ENCODE measurements around the gene SEPTIN7.

DNA sequence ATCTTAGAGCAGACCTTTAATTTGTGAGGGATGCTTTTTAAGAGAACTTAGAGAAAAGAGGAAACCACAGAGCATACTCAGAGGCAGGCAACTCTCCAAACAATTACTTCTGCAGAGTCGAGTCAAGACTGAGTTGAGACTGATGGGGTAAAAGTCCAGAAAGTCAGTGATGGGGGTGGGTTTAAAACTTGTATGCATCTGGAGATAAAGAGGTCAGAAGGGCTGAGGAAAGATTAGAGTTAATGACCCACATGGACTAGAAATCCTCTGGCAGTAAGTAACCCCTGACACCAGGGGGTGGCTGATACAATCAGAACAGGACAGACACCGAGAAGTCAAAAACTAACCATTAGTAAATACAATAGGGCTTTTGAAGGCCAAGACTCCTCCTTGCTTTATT is 42.4 kb upstream of the SEPTIN7 start:
- TF ChIP-seq GABPB2 (CRISPR knock-in tag; conservative IDR thresholded peaks at IDR 0.05): no peak
- TF ChIP-seq POLR2A (conservative IDR thresholded peaks at IDR 0.05): no peak
- no peak for TF ChIP-seq RBM34 (IDR thresholded peaks at IDR 0.05; ENCODE audit: borderline replicate concordance, insufficient read depth, low read length)
- TF ChIP-seq, protein P1, sequence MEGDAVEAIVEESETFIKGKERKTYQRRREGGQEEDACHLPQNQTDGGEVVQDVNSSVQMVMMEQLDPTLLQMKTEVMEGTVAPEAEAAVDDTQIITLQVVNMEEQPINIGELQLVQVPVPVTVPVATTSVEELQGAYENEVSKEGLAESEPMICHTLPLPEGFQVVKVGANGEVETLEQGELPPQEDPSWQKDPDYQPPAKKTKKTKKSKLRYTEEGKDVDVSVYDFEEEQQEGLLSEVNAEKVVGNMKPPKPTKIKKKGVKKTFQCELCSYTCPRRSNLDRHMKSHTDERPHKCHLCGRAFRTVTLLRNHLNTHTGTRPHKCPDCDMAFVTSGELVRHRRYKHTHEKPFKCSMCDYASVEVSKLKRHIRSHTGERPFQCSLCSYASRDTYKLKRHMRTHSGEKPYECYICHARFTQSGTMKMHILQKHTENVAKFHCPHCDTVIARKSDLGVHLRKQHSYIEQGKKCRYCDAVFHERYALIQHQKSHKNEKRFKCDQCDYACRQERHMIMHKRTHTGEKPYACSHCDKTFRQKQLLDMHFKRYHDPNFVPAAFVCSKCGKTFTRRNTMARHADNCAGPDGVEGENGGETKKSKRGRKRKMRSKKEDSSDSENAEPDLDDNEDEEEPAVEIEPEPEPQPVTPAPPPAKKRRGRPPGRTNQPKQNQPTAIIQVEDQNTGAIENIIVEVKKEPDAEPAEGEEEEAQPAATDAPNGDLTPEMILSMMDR (IDR thresholded peaks at IDR 0.05 in 2 of 3, conservative IDR thresholded peaks at IDR 0.05 in 1 of 3; ENCODE audit: insufficient read depth in 2 of 3, low read depth in 1 of 3, low read length in 3 of 3): peak in 1 of 3 experiments; percentile 23; a peak in 2 of 6 replicates
- no peak for TF ChIP-seq RFX7 (CRISPR knock-in tag; IDR thresholded peaks at IDR 0.05)
- TF ChIP-seq GABPA (tag; conservative IDR thresholded peaks at IDR 0.05; ENCODE audit: low read depth): no peak
- TF ChIP-seq, protein P2, sequence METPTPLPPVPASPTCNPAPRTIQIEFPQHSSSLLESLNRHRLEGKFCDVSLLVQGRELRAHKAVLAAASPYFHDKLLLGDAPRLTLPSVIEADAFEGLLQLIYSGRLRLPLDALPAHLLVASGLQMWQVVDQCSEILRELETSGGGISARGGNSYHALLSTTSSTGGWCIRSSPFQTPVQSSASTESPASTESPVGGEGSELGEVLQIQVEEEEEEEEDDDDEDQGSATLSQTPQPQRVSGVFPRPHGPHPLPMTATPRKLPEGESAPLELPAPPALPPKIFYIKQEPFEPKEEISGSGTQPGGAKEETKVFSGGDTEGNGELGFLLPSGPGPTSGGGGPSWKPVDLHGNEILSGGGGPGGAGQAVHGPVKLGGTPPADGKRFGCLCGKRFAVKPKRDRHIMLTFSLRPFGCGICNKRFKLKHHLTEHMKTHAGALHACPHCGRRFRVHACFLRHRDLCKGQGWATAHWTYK (CRISPR knock-in tag; IDR thresholded peaks at IDR 0.05): 0 out of 2 replicates have a peak, but pooled peaks have one; percentile 35

All from K562 (cell line).